HG02642 (cell line): ENCODE results near the gene TAB3.

Source experiments
- ATAC-seq: cut with Tn5 transposase; IDR thresholded peaks from one replicate; pipeline ENCODE4 v1.9.1; 2021; ENCODE audit warnings: mild to moderate bottlenecking; ENCODE audit not compliant: unreplicated experiment, poor library complexity

Gene TAB3

GRCh38 chrX:30786374-30786773 lies 102.7 kb downstream of the TAB3 start:
- ATAC-seq: no peak

GRCh38 chrX:30781711-30782444 lies 107.2 kb downstream of the TAB3 start:
- no peak for ATAC-seq

DNA sequence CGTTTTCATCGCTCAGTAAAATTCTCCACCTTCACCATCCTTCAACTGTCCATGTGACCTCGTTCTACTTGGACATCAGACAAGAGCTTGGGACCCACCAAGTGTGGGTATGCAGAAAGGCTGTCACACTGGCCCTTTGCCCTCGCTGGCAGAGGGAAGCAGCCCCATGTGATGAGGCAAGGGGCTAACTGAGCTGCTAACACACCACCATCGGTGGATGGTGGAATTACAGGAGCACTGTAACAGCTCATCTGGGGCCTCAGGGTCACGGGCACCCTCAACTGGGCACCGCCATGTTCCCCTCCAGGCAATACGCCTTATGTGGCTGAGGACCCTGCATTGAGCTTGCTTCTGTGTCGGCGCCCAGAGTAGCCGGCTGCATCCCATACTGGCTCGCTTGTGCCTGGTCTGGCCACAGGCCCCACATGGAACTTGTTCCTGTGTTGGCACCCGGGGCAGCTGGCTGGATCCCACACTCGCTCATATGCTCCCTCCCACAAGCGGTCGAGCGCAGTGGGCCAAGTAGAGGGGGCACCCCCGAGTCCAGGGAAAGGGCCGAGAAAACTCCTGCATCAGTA lies 109.5 kb downstream of the TAB3 start:
- no peak for ATAC-seq

GRCh38 chrX:30777575-30777974 lies 111.5 kb downstream of the TAB3 start:
- no peak for ATAC-seq
